PC-3 (cell line): ENCODE data around the gene PRKAR1A. TPM values are rescaled to one million over a fixed set of nuclear protein-coding genes. Genes with fewer than 3 reads are reported as not detected.

ENCODE experiments used
- ATAC-seq: fragments of 200-7000 bp; cut with Tn5 transposase; 2 replicates; pipeline ENCODE4 v1.9.1; 2020; ENCODE audit warnings: mild to moderate bottlenecking, moderate library complexity
- BruUV-seq: library from RNA; stranded (reverse); fragments of 400-500 nt; replicated peaks from 2 replicates; lab custom pipeline; 2021; lab: Mats Ljungman, UMichigan
- CTCF ChIA-PET: fragments of 300-600 bp; sonication (Branson Sonifier 250); formaldehyde crosslinking; loops from one replicate; lab custom pipeline; 2022; ENCODE audit warnings: antibody characterized with exemption; lab: Charles Lee
- POLR2A ChIA-PET: fragments of 300-600 bp; sonication (Branson Sonifier 250); formaldehyde crosslinking; loops from one replicate; lab custom pipeline; 2022; ENCODE audit warnings: antibody characterized with exemption; ENCODE audit not compliant: unreplicated experiment; lab: Charles Lee
- DNase-seq: peaks from one replicate; pipeline ENCODE4 v3.0.0-alpha.2; 2015
- H2AFZ ChIP-seq: fragments of 300-600 bp; sonication (generic); 2 replicates; pipeline ENCODE4 v1.6.0; 2016; ENCODE audit warnings: antibody characterized with exemption, low read length
- H3F3A ChIP-seq: fragments of 300-600 bp; sonication (generic); one replicate; pipeline ENCODE4 v1.6.0; 2017; ENCODE audit warnings: antibody characterized with exemption, low read length, control low read depth, mild to moderate bottlenecking; ENCODE audit not compliant: unreplicated experiment
- H3K27ac ChIP-seq: fragments of 300-600 bp; sonication (generic); 2 replicates; pipeline ENCODE4 v1.5.1; 2016; ENCODE audit warnings: mild to moderate bottlenecking, low read length
- H3K27me3 ChIP-seq: fragments of 300-600 bp; sonication (generic); 2 replicates; pipeline ENCODE4 v1.6.1; 2016; ENCODE audit warnings: low read length, mixed read lengths
- H3K36me3 ChIP-seq: fragments of 300-600 bp; sonication (generic); 2 replicates; pipeline ENCODE4 v1.6.1; 2016; ENCODE audit warnings: low read depth, mixed run types, low read length, mixed read lengths
- H3K4me1 ChIP-seq: fragments of 300-600 bp; sonication (generic); 2 replicates; pipeline ENCODE4 v1.5.1; 2016; ENCODE audit warnings: low read length; ENCODE audit not compliant: insufficient read depth
- H3K4me2 ChIP-seq: fragments of 300-600 bp; sonication (generic); 2 replicates; pipeline ENCODE4 v1.6.0; 2016; ENCODE audit warnings: low read length
- H3K4me3 ChIP-seq: fragments of 300-600 bp; sonication (generic); 2 replicates; pipeline ENCODE4 v1.5.1; 2016; ENCODE audit warnings: mild to moderate bottlenecking, low read length, mixed read lengths
- H3K79me2 ChIP-seq: fragments of 300-600 bp; sonication (generic); 2 replicates; pipeline ENCODE4 v1.6.1; 2017; ENCODE audit warnings: low read length, mixed read lengths
- H3K9ac ChIP-seq: fragments of 300-600 bp; sonication (generic); 2 replicates; pipeline ENCODE4 v1.6.0; 2016; ENCODE audit warnings: mild to moderate bottlenecking, low read length
- H3K9me2 ChIP-seq: fragments of 300-600 bp; sonication (generic); replicated peaks from 2 replicates; pipeline ENCODE4 v1.6.1; 2016; ENCODE audit warnings: mixed run types, low read length, mixed read lengths
- H3K9me3 ChIP-seq: fragments of 300-600 bp; sonication (generic); 2 replicates; pipeline ENCODE4 v1.6.1; 2016; ENCODE audit warnings: low read length, mixed read lengths
- H4K20me1 ChIP-seq: fragments of 300-600 bp; sonication (generic); 2 replicates; pipeline ENCODE4 v1.6.1; 2016; ENCODE audit warnings: low read length, mixed read lengths
- CTCF ChIP-seq: fragments of 300-600 bp; sonication (generic); conservative IDR thresholded peaks from 2 replicates; pipeline ENCODE4 v1.5.1; 2017; ENCODE audit warnings: antibody characterized with exemption, low read depth, mild to moderate bottlenecking, low read length
- EZH2 ChIP-seq: fragments of 300-600 bp; sonication (generic); IDR thresholded peaks from one replicate; pipeline ENCODE4 v1.6.1; 2017; ENCODE audit warnings: antibody characterized with exemption, mild to moderate bottlenecking, low read length; ENCODE audit not compliant: unreplicated experiment
- EZH2phosphoT487 ChIP-seq: fragments of 300-600 bp; sonication (generic); IDR thresholded peaks from 2 replicates; pipeline ENCODE4 v1.6.1; 2018; ENCODE audit warnings: mild to moderate bottlenecking, antibody characterized with exemption, low read length, borderline replicate concordance
- intact Hi-C: fragments of 100-400 bp; cut with micrococcal nuclease; formaldehyde crosslinking; loops from 2 replicates; pipeline ENCODE4 v1.9.0; 2023
- total RNA-seq: library from RNA; depleted of rRNA; stranded (reverse); fragments of >200 nt; gene quantifications from 2 replicates; pipeline ENCODE4 v1.2.3, GENCODE V29; 2014

The PRKAR1A gene
- total RNA-seq, 1 experiment from 2014 or later = 214 TPM

- H3K4me2 ChIP-seq = peak overlapping the region; percentile 27; the same call in 1 of the 2 replicates
- H3K9me2 ChIP-seq = no peaks in the 10 kb centered on the region
- intact Hi-C loops = no loop called here
- no peak for TF ChIP-seq EZH2
- no peak for TF ChIP-seq CTCF
- TF ChIP-seq EZH2phosphoT487 = no peak
- peak overlapping the region; percentile 53 for H2AFZ ChIP-seq
- no peaks in the 10 kb centered on the region for H3F3A ChIP-seq
- no peak for DNase-seq
- H3K79me2 ChIP-seq = no peaks in the 10 kb centered on the region
- CTCF ChIA-PET = no interaction called here
- BruUV-seq = no TSS peak
- no peaks in the 10 kb centered on the region for H4K20me1 ChIP-seq
- no peaks in the 10 kb centered on the region for H3K27me3 ChIP-seq
- H3K4me3 ChIP-seq = peak overlapping the region; percentile 31; the same call in 1 of the 2 replicates
- H3K36me3 ChIP-seq = no peaks in the 10 kb centered on the region
- POLR2A ChIA-PET = no interaction called here
- no peak overlapping the region for H3K27ac ChIP-seq
- H3K9me3 ChIP-seq = no peaks in the 10 kb centered on the region
- no peaks in the 10 kb centered on the region for H3K4me1 ChIP-seq
- no peak overlapping the region for H3K9ac ChIP-seq
- ATAC-seq = no peak
Measured at GRCh38 chr17:68592009-68592408, 79.8 kb downstream of the PRKAR1A start.

- Histone ChIP-seq H3K4me3 (no peak overlapping the region), H4K20me1 (no peaks in the 10 kb centered on the region), H3F3A (no peaks in the 10 kb centered on the region), H3K9me2 (no peaks in the 10 kb centered on the region), H3K79me2 (no peaks in the 10 kb centered on the region), H3K9ac (no peak overlapping the region), H3K36me3 (no peaks in the 10 kb centered on the region), H3K9me3 (no peaks in the 10 kb centered on the region), H3K27me3 (no peaks in the 10 kb centered on the region), H3K27ac (no peak overlapping the region), H3K4me2 (no peak overlapping the region), H3K4me1 (no peaks in the 10 kb centered on the region), H2AFZ (no peak overlapping the region)
- TF ChIP-seq EZH2phosphoT487 = no peak
- no peak for TF ChIP-seq EZH2
- TF ChIP-seq CTCF = no peak
- CTCF ChIA-PET = no interaction called here
- ATAC-seq (no peak), DNase-seq (no peak)
- no TSS peak for BruUV-seq
- intact Hi-C loops = no loop called here
- POLR2A ChIA-PET = no interaction called here
Measured at GRCh38 chr17:68592682-68593641, 80.7 kb downstream of the PRKAR1A start.

- DNase-seq = no peak
- Histone ChIP-seq H3K36me3 (no peaks in the 10 kb centered on the region), H3K27me3 (no peaks in the 10 kb centered on the region), H3K9ac (no peak overlapping the region), H3K9me2 (no peaks in the 10 kb centered on the region), H3K27ac (no peak overlapping the region), H3K9me3 (no peaks in the 10 kb centered on the region), H3K4me3 (no peak overlapping the region), H2AFZ (no peak overlapping the region), H4K20me1 (no peaks in the 10 kb centered on the region), H3K4me2 (no peak overlapping the region), H3F3A (no peaks in the 10 kb centered on the region), H3K79me2 (no peaks in the 10 kb centered on the region), H3K4me1 (peaks cover 3% of the 10 kb centered on the region; the same call in 1 of the 2 replicates)
- ChIA-PET CTCF (no interaction called here), POLR2A (no interaction called here)
- intact Hi-C loops = no loop called here
- BruUV-seq = no TSS peak
- TF ChIP-seq CTCF (no peak), EZH2phosphoT487 (no peak), EZH2 (no peak)
- ATAC-seq = no peak
Measured at GRCh38 chr17:68594552-68594951, 82.3 kb downstream of the PRKAR1A start.
